GM12891 (cell line): ENCODE data around the gene FZR1.

Source experiments
- POLR2A ChIP-seq: IDR thresholded peaks from 2 replicates; pipeline ENCODE4 v1.6.1; 2011; ENCODE audit warnings: low read depth, low read length, control low read depth
- POLR2AphosphoS5 ChIP-seq: IDR thresholded peaks from 2 replicates; pipeline ENCODE4 v1.6.1; 2011; ENCODE audit warnings: low read depth, low read length, control low read depth
- POU2F2 ChIP-seq: IDR thresholded peaks from 2 replicates; pipeline ENCODE4 v1.6.1; 2011; ENCODE audit warnings: low read depth, mild to moderate bottlenecking, control low read depth, low read length, moderate library complexity

DNA sequence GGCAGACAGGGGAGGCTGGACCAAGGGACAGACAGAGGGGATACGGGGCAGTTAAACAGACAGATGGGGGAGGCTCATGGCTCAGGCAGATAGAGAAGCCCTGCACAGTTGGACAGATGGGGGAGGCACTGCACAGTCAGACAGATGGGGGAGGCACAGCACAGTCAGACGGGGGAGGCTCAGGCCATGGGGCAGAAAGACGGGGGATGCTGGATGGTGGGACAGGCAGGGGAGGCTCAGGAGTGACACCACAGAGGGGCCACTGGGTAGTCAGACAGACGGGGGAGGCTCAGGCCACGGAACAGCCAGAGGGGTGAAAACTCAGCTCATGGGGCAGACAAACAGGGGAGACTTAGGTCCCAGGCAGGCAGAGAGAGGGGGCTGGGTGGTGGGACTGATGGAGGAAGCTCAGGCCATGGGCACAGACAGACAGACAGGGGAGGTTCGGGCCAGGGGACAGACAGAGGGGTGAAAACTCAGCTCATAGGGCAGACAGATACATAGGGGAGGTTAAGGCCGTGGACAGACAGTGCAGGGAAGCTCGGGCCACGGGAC is 50.4 kb downstream of the FZR1 start:
- TF ChIP-seq POLR2A (no peak), POU2F2 (no peak), POLR2AphosphoS5 (no peak)
